NCI-H345 treated with DMSO at 0.1 percent for 48 hours (cell line): ENCODE measurements around the gene FAM120B.

ENCODE experiments used
- DNase-seq: peaks from one replicate; lab custom pipeline; 2025; ENCODE audit not compliant: unreplicated experiment; lab: John Stamatoyannopoulos, UW

Gene FAM120B

GRCh38 chr6:170453586-170454511 lies 147.3 kb downstream of the FAM120B start:
- no peak for DNase-seq

GRCh38 chr6:170454512-170455285 lies 148.1 kb downstream of the FAM120B start:
- no peak for DNase-seq

GRCh38 chr6:170455335-170455979 lies 148.9 kb downstream of the FAM120B start:
- no peak for DNase-seq

- DNase-seq, result no peak
These were observed 149.8 kb downstream of the FAM120B start for GRCh38 chr6:170456334-170456733.
